OCI-LY3 (cell line): ENCODE data around the gene CTAG1A.

Source experiments
- H2AFZ ChIP-seq: fragments of 200-600, 300-600 bp; shearing (Covaris generic); 2 replicates; pipeline ENCODE4 v1.6.0; 2014; ENCODE audit warnings: antibody characterized with exemption, low read depth, low read length
- H3K27ac ChIP-seq: fragments of 200-600, 300-600 bp; sonication (generic); 2 replicates; pipeline ENCODE4 v1.5.1; 2014; ENCODE audit warnings: mild to moderate bottlenecking, low read length, moderate library complexity, mixed read lengths
- H3K27me3 ChIP-seq: fragments of 200-600, 300-600 bp; sonication (generic); 2 replicates; pipeline ENCODE4 v1.6.1; 2014; ENCODE audit warnings: low read depth, low read length, mixed read lengths
- H3K36me3 ChIP-seq: fragments of 200-600, 300-600 bp; sonication (generic); replicated peaks from 2 replicates; pipeline ENCODE3; 2014; ENCODE audit warnings: low read depth, low read length, mixed read lengths
- H3K4me1 ChIP-seq: fragments of 300-600, 200-600 bp; sonication (generic); 2 replicates; pipeline ENCODE4 v1.6.1; 2014; ENCODE audit warnings: low read length, mixed read lengths
- H3K4me2 ChIP-seq: fragments of 200-600, 300-600 bp; sonication (generic); 2 replicates; pipeline ENCODE4 v1.6.1; 2014; ENCODE audit warnings: low read length, mixed read lengths
- H3K4me3 ChIP-seq: fragments of 300-600, 200-600 bp; sonication (generic); 2 replicates; pipeline ENCODE4 v1.5.1; 2014; ENCODE audit warnings: antibody characterized with exemption, mild to moderate bottlenecking, low read length, moderate library complexity
- H3K79me2 ChIP-seq: fragments of 300-600, 200-600 bp; shearing (Covaris generic); 2 replicates; pipeline ENCODE4 v1.6.1; 2014; ENCODE audit warnings: mild to moderate bottlenecking, low read length, mixed read lengths
- H3K9ac ChIP-seq: fragments of 300-600, 200-600 bp; shearing (Covaris generic); 2 replicates; pipeline ENCODE4 v1.6.0; 2014; ENCODE audit warnings: mild to moderate bottlenecking, low read length, moderate library complexity
- H3K9me3 ChIP-seq: fragments of 200-600, 300-600 bp; shearing (Covaris generic); 2 replicates; pipeline ENCODE4 v1.6.1; 2014; ENCODE audit warnings: low read length, mixed read lengths; ENCODE audit not compliant: insufficient read depth
- H4K20me1 ChIP-seq: fragments of 200-600, 300-600 bp; sonication (generic); 2 replicates; pipeline ENCODE4 v1.6.1; 2016; ENCODE audit warnings: low read length, mixed read lengths; ENCODE audit not compliant: insufficient read depth
- EZH2phosphoT487 ChIP-seq: fragments of 200-600 bp; shearing (Covaris generic); IDR thresholded peaks from 2 replicates; pipeline ENCODE4 v1.6.1; 2018; ENCODE audit warnings: antibody characterized with exemption, mixed run types, low read depth
- TF ChIP-seq, protein P1 (sequence below): fragments of 200-600, 300-600 bp; sonication (generic); IDR thresholded peaks from 2 replicates; pipeline ENCODE4 v1.5.1; 2014; ENCODE audit warnings: antibody characterized with exemption, low read length, low read depth

The CTAG1A gene

GRCh38 chrX:154600759-154601374, 15.9 kb downstream of the CTAG1A start:
- Histone ChIP-seq H2AFZ (no peak overlapping the region), H4K20me1 (no peaks in the 10 kb centered on the region), H3K4me3 (no peak overlapping the region), H3K27me3 (no peaks in the 10 kb centered on the region), H3K4me2 (no peak overlapping the region), H3K27ac (no peak overlapping the region), H3K4me1 (no peaks in the 10 kb centered on the region), H3K9me3 (no peaks in the 10 kb centered on the region), H3K79me2 (no peaks in the 10 kb centered on the region), H3K9ac (no peak overlapping the region), H3K36me3 (no peaks in the 10 kb centered on the region)
- TF ChIP-seq, protein P1, sequence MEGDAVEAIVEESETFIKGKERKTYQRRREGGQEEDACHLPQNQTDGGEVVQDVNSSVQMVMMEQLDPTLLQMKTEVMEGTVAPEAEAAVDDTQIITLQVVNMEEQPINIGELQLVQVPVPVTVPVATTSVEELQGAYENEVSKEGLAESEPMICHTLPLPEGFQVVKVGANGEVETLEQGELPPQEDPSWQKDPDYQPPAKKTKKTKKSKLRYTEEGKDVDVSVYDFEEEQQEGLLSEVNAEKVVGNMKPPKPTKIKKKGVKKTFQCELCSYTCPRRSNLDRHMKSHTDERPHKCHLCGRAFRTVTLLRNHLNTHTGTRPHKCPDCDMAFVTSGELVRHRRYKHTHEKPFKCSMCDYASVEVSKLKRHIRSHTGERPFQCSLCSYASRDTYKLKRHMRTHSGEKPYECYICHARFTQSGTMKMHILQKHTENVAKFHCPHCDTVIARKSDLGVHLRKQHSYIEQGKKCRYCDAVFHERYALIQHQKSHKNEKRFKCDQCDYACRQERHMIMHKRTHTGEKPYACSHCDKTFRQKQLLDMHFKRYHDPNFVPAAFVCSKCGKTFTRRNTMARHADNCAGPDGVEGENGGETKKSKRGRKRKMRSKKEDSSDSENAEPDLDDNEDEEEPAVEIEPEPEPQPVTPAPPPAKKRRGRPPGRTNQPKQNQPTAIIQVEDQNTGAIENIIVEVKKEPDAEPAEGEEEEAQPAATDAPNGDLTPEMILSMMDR, result no peak
- TF ChIP-seq EZH2phosphoT487, result no peak

DNA sequence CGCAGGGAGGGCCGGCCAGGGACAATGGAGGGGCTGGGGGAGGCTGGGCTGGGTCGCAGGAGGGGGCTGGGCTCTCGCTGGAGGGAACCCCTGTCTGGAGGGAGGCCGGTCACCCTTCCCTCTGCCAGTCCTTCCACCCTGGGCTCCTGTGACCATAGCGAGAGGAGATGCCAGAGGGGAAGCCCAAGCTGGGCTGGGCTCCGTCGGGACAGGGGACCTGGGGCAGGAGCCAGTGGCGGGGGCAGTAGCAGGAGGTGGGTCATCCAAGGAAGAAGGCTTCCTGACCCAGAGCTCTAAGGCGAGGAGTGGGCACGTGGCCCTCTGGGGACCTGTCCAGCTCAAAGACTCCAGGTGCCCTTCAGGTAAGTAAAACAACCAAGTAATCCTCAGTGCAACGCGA, 17.3 kb downstream of the CTAG1A start:
- TF ChIP-seq EZH2phosphoT487, result no peak
- TF ChIP-seq, protein P1, result no peak
- no peak overlapping the region for H3K4me3 ChIP-seq
- no peak overlapping the region for H3K4me2 ChIP-seq
- no peaks in the 10 kb centered on the region for H3K36me3 ChIP-seq
- no peak overlapping the region for H2AFZ ChIP-seq
- H3K27ac ChIP-seq, result no peak overlapping the region
- H3K4me1 ChIP-seq, result no peaks in the 10 kb centered on the region
- H4K20me1 ChIP-seq, result no peaks in the 10 kb centered on the region
- no peaks in the 10 kb centered on the region for H3K9me3 ChIP-seq
- H3K27me3 ChIP-seq, result no peaks in the 10 kb centered on the region
- no peak overlapping the region for H3K9ac ChIP-seq
- H3K79me2 ChIP-seq, result no peaks in the 10 kb centered on the region

- Histone ChIP-seq H3K4me1 (no peaks in the 10 kb centered on the region), H4K20me1 (no peaks in the 10 kb centered on the region), H3K4me2 (no peak overlapping the region)
Measured at GRCh38 chrX:154602766-154603437, 18.0 kb downstream of the CTAG1A start.

More at GRCh38 chrX:154602766-154603437, 18.0 kb downstream of the CTAG1A start:
- no peaks in the 10 kb centered on the region for H3K36me3 ChIP-seq
- TF ChIP-seq, protein P1, result no peak
- TF ChIP-seq EZH2phosphoT487, result no peak
- no peaks in the 10 kb centered on the region for H3K79me2 ChIP-seq
- no peak overlapping the region for H3K4me3 ChIP-seq
- H2AFZ ChIP-seq, result no peak overlapping the region
- no peaks in the 10 kb centered on the region for H3K27me3 ChIP-seq
- H3K9ac ChIP-seq, result no peak overlapping the region
- H3K27ac ChIP-seq, result no peak overlapping the region
- H3K9me3 ChIP-seq, result no peaks in the 10 kb centered on the region
